ENCODE data around the gene TFEC.
"Not testable (repeated sequence)": the region's sequence is repeated elsewhere in the genome, so short reads cannot be mapped to it uniquely, and the experiment has no call there.

The TFEC gene

DNA sequence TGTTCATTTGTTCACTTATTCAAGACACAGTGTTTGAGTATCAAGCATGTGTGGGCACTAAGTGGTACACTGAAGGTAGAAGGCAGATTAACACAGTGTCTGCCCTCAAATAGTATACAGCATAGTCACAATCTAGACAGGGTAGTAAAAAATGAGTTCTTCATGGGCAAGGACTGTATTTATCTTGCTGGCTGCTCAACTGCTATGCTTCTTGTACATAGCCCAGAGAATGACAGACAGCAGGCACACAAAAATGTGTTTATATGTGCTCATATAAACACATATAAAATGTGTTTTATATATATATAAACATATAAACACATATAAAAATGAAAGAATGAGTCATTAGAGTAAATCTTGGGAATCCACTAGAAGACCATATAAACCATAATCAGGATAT, 43.1 kb downstream of the TFEC start:
- DNase-seq, result no peak

DNA sequence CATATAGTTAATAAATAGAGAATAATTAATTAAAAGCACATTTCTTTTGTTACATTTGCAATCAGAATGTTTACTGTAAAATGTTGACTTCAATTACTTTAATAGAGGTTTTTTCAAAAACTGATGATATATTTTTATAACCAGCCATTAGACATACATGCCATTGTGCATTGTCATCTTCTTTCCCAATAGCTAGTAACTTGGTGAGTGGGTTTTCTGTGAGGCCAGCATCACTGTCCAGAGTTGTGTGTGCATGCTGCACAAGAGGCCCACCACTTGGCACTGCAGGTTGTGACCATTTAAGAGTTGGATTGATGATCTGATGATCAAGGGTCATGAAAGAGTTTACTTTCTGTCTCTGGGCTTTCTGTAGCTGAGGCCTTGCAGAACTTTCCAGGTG, 46.5 kb downstream of the TFEC start:
- DNase-seq, result no peak

DNA sequence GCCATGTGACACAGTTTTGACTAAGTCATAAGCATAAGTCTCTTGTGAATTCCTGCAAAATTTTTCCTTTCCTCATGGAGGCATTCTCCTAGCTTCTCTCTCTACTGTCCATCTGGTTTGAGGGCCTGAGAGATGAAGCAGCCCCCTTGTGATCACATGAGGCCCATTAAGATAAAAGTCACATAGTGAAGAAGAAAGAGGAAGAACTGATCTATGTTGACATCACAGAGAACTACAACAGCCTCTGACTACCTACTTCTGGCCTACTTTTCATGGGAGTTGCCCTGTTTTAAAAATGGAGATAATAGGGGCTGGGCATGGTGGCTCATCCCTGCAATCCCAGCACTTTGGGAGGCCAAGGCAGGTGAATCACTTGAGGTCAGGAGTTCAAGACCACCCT, 50.4 kb downstream of the TFEC start:
- DNase-seq, result no peak

DNA sequence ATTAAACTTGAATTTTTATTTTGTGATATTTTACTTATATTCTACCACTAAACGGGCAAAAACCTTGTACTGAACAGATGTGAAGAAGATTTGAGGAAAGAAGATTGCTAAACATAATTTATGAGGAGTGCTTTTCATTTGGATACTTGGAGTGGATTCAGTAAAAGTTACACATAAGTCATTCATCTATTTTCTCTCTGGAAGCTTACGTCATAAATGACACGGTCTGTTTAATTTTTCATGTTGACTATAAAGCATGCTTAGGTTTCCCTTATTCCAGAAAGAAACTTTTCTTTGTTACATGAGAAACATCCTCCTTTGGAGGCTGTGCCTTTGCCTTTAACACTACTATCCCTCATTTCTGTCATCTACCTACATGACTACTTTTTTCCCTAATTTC, 53.9 kb downstream of the TFEC start:
- no peak for DNase-seq

DNA sequence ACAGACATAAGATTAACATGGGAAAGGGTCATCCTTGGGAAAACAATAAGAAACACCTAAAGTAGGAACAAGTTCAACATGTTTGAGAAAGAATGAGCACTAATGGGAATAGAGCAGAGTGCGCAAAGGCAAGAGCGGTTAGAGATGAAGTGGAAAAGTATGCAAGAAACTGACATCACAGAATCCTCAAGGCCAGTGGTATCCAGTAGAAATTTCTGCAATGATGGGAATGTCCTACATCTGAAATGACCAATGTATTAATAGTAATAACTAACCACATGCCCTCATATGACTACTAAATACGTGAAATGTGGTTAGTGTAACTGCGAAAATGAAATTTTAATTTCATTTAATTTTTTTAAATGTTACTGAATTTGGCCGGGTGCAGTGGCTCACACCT, 54.8 kb downstream of the TFEC start:
- no peak for DNase-seq

DNA sequence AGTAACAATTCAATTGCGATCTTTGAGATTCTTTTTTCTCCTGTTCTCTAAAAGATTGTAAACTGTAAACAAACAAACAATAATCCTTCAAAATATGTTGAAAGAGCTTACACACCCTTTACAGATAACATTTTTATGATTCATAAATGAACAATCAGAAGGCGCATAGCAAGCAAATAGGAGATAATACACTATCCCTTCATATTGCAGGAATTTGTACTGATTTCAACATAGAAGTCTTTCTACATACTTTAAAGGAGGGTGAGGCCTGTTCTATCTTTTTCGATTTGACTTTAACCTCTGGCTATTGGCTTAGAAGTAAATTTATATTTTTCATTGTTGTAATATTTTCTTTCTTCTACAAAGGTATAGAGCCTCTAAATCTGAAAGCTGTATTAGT, 57.2 kb downstream of the TFEC start:
- DNase-seq, result no peak

DNA sequence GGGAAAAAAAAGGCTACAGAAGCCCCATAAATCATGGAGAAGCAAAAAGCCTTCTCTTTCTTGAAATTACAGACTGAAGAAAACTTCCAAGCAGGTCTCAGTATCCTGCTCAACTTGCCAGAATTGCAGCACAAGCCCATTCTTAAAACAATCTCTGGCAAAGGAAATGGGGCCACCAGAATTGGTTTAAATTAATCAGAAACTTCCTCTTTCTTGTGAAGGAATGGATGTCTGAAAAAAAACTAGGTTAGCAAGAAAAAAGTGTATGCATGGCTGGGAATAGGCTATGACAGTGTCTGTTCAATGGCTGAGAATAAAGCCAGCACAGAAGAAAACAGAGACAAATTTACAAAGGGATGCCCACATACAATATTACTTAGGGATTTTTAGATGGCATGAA, 59.1 kb downstream of the TFEC start:
- DNase-seq, result no peak

DNA sequence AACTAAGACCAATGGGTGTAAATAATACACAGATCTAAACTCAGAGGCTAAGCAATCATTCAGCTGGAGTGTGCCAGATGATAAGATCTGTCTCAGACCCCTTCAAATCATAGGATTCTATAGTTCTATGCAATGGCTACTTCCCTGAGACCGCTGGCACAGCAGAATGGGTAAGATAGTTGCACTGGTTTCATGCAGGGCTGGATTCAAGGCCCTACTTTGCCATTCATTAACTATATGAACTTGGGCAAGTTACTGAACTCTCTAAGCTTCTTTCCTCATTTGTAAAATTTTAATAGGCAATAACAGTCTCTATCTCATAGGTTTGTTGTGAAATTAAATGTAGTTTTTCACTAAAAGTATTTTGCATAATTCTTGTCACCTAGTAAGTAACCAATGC, 62.0 kb downstream of the TFEC start:
- DNase-seq, result no peak

DNA sequence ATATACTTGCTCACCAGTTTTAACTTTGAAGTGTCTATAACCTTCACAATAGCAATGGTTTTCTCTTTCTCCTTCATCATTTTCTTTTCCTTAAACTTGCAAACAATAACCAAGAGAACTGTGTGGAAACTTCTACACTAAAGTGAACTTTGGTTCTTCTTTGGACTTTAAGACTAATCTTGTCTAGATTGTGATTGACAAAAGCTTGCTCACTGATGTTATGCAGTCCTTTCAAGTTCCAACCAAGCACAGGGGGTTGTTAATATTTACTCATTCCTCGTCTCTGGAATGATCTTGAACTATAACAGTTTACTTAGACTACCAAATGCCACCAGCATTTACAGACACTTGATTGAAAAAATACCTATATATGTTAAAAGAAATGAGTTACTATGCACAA, 62.4 kb downstream of the TFEC start:
- DNase-seq, result no peak

DNA sequence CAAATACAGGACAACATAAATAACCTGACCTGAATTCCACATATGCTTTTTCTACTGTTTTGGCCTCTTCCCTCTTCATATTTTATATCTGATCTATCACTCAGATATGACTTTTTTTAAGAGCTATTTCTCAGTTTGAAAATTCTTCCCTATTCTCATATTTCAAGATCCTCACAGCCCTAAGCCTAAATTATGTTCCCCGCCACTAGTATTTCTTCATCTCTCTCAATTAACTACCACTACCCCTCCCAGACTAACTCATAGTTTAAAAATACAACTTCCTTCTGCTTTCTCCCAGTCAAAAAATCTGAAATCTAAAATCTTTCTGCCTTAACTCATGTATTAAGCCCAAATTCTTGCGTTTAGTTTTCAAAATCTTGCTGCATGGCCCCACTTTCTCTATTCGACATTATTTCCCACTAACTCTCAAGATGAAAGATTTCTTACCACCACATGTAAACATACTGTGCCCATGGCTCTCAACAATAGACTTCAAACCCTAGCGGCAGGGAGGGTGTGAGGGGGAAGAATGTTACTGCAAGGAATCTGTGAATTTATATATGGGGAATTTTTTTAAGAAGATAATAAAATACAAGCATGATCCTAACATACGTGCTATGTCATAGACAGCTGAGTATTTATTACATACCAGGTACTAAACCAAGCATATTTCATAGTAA, 64.6 kb downstream of the TFEC start:
- no peak for DNase-seq

DNA sequence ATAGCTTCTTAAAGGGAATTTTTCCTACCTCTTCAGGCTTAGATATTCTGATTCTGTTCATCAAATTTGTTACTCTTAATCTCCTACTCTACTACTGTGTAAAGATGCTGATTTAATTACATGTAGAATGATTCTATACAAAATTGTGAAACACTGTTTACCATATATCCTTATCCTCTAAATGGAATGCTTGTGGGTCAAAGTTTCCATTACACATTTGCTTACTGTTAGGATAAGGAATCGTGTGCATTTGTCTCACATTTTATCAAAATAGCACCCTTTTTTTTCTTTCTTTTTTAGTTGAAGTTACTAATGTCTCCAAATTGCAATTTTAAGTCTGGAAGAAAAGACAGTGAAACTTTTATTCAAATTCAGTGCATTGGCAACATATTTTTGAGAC, 65.3 kb downstream of the TFEC start:
- DNase-seq, result no peak

DNA sequence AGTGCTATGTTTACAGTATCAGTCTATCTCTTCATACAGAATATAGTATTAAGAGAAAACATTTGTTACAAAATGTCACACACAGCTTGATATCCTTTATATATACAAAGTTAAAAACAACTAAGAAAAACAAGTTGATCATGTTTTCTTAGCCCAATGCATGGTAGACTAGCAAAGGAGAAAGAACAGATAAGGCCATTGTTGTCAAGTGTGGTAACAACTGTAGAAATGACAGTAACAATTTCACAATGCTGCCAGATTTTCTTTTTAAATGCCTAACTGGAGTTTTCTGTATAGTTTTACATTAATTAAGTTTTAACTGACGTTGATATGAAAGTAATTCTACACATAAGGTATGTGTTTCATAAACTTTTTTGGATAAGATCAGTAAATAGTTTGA, 65.8 kb downstream of the TFEC start:
- DNase-seq, result no peak

DNA sequence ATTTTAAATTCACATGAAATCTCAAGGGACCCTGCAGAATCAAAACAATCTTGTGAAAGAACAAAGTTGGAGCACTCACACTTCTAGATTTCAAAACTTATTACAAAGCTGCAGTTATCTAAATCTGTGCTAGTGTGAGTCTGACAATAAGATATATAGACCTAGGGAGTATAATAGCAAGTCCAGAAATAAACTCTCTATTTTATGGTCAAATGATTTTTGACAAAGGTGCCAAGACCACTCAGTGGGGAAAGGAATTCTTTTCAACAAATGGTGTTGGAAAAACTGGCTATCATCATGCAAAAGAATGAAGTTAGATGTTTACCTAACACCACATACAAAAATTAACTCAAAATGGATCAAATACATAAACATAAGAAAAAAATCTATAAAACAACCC, 68.2 kb downstream of the TFEC start:
- DNase-seq, result no peak

DNA sequence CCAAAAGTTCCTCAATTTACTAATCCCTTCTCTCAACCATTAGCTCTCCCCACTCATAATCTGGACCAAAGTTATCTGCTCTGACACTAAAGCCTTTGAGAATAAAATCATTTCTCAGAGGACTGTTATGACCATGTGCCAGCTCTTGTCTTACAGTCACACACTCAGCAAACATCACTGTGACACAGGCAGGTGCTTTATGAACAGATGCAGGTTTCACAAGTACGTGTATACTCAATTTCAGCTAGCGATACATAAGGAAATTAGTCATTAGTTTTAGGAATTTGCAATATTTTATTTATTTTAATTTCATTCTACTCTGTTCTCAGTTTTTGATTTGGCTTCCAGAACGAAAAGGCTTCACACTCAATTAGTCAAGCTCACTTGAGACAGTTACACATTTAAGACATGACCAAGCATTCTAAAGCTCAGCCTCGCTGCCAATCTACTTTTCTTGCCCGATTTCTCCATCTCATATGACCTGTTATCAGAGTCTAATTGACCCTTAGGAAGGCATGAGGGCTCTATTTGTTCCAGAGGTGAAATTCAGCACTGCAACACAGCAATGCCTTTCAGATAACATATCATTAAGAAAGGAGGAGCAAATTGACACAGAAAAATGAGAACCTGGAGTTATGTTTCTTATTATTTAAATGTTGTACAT, 76.8 kb downstream of the TFEC start:
- no peak for DNase-seq

DNA sequence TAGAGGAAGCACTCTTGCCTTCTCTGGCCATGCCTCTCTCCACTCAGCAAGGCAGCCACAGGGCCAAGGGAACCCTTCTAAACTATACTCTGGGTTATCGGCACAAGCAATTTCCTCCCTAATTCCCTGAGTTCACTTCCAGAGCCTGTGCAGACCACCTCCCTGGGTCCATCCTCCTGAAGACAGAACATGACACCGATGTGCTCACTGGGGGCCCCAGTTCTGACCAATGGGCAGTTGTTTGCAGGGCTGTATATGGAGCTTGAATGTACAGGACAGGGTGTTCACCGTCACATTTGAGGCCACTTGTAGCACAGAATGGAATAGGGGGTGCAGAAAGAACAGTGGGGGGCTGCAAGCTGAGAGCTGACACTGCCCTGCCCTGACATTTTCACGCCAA, 77.7 kb downstream of the TFEC start:
- DNase-seq, result no peak

DNA sequence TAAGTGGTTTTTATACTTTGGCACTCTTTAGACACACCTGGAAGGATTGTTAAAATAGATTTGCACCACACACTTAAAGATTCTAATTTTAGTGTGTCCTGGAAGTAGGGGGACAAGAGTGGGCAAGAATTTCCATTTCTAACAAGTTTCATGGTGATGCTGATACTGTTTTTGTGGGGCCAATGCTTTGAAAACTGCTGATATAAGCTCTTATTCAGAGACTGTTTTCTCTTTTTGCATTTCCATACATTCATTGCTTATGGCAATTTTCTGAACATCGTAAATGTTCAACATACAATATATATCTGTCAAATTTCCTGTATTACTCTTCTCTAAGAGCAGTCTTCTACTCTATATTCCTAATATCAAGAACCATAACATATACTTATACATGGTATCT, 79.0 kb downstream of the TFEC start:
- no peak for DNase-seq

DNA sequence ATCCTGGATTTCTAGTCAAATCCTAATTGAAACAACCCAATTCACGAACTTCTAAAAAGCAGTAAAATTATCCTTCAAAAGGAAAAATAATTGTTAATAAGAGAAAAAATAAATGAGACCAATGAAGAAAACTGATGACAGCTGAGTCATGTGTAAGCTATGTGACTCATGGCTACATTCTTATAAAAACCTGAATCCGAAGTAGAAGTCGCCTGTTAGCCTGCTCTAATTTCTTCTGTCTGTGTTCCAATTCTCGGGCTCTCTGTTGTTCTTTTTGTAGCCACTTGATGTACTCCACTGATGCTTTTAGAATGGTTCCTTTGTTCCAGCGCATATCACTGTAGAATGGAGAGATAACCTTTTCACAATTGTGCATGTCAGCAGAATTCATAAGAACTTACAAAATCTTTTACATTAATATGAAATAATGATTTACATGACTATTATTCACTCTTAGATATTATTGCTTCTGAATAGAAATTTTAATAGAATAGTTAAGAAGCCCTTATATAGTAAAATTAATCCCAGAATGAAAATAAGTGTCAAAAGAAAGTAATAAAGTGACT, 88.8 kb downstream of the TFEC start:
- DNase-seq, result no peak

DNA sequence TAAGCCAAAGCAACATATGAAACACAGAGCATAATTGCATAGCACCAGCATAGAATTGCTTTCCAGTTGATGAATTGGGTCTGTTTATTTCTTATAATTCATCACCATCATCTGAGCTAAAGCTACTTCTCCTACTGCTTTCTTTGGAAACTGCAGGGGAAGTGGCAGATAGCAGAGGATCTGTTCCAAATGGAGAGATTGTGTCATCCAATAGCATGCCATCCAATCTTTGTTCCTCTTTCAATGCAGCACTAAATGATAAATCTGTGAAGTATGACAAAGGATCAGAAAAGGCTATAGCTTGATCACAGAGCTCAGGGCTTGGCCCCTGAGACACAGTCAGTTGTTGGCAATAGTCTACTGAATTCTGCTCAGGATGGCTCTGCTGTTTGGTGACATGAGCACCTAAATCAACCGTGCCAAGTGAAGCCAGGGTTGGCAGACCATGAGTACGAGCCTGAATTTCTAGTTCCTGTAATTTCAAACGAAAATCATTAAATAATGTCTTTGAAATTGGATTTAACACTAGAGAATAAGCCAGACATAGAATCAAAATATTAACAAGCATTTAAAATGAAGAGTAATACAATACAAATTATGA, 90.0 kb downstream of the TFEC start:
- no peak for DNase-seq

DNA sequence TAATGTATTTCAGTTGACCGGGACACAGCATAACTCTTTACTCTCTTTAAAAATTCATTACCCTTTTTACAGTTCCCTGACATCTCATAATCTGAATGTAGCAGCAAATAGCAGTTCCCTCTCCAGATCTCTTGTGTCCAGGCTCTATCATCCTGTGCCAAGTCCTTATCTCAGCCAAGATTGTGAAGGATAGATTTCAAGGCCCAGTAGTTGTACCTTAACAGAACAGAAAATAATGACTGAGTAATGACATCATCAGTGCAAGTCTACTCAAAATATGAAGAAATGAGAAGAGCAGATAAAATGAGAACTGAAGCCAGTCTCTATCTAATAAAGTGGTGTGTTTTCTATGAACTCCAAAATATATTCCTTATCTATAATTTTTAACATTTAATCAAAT, 92.6 kb downstream of the TFEC start:
- no peak for DNase-seq

DNA sequence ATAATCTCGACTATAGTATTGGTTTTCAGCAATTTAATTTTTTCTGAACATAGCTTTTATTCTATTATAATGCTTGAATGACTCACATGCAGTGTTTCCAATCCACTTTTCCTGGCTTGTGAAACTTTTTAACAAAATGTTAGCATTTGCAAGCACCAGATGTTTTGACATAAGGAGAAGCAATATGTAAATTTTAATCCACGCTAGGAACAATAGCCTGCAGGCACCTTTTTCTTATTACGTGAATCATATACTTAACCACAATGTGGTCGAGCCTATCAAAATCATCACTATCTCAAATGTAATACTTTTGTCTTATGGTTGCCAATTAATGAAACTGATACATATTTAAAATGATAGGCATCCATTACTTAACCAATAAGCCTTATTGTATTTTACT, 97.1 kb downstream of the TFEC start:
- DNase-seq, result no peak

DNA sequence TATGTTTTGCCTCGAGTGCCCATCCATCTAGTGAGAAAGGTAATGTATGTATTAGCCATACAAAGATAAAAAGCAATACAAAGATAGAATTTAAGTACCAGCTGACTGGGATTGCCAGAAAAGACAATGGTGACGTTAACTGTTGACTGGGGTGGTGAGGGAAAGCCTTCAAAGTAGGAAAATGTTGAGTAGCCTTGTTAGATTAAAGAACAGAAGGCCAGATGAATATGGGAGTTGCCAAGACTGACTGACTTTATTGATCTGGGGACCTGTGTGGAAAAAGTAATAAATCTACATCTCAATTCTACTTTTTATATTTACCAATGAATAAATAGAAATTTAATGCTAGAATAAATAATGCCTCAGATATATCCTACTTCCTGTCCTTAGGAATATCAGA, 97.7 kb downstream of the TFEC start:
- DNase-seq, result no peak

DNA sequence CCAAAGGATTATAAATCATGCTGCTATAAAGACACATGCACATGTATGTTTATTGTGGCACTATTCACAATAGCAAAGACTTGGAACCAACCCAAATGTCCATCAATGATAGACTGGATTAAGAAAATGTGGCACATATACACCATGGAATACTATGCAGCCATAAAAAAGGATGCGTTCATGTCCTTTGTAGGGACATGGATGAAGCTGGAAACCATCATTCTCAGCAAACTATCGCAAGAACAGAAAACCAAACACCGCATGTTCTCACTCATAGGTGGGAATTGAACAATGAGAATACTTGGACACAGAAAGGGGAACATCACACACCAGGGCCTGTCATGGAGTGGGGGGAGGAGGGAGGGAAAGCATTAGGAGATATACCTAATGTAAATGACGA, 100.4 kb downstream of the TFEC start:
- not testable (repeated sequence) for DNase-seq

DNA sequence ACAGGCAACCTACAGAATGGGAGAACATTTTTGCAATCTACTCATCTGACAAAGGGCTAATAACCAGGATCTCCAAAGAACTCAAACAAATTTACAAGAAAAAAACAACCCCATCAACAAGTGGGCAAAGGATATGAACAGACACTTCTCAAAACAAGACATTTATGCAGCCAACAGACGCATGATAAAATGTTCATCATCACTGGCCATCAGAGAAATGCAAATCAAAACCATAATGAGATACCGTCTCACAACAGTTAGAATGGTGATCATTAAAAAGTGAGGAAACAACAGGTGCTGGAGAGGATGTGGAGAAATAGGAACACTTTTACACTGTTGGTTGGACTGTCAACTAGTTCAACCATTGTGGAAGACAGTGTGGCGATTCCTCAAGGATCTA, 100.8 kb downstream of the TFEC start:
- not testable (repeated sequence) for DNase-seq

DNA sequence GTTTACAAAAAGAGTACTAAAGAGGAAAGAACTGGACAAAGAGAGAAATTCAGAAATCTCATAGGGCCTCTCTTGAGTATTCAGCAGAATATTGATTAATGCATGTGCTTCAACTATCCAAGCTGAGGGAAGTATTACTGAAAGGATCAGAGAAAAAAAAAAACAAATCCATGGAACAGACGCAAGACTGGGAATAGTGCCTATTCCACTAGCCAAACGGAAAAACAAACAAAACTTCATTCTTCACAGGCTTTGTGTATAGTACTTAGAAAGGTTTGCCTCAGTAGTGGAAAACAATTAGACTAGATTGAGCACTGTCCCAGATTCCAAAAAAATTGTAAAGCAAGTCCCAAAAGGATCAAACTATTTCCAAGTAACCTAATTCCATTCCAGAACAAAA, 106.2 kb downstream of the TFEC start:
- DNase-seq, result no peak

DNA sequence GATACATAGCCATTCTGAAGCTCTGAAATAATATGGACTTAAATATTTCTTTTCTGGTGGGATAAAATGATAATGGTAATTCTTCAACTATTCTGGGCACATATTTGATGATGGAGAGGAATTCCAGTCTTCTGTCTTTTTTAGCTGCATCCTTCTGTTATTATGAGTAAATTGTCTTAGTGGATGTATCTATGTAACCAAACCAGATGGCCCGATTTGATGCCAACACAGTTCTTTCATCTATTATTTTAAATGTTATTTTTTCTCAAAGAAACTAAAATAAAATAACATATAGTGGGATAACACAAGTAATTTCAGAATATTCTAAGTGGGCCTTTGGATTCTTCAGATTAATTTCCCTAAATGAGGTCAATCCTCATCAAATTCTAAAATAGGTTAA, 110.2 kb downstream of the TFEC start:
- DNase-seq, result no peak
